Activated T-helper 9 cell treated with anti-CD3 and anti-CD28 coated beads, Interleukin-2, amount 50 U/mL, for 16 hours (primary cell): ENCODE measurements around the gene C5orf58.
A peak's percentile ranks its signal among the peaks of the same experiment; 100 is the strongest.

ENCODE experiments used
- DNase-seq: peaks from one replicate; pipeline ENCODE4 v3.0.0-alpha.2; 2020; ENCODE audit warnings: low read depth

C5orf58 gene

GRCh38 chr5:170256571-170256970 lies 23.8 kb downstream of the C5orf58 start:
- no peak for DNase-seq

- DNase-seq: no peak
Observed at GRCh38 chr5:170257370-170257769, 24.6 kb downstream of the C5orf58 start.

DNA sequence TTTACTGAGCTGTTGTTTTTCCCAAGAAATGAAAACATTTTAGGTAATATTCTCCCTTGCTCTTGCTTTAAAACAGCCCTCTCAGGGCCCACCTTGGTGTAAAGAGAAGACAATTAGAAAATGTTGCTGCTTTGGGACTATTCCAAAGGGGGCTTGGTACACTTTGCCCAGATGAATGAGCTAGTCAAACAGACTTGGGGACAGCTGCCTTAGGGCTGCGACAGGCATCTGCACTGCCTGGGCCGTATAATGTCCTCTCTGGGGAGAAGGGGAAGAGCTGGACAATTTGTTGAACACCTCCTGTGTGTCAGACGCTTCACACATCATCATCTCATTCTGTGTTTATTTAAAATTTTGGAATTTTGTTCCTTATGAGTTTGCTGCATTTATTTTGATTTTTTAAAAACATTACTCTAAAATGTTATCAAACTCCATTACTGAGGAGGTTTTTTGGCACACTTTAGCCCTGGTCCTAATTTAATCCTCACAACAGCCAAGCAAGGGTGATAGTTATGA lies 28.8 kb downstream of the C5orf58 start:
- DNase-seq: no peak

DNA sequence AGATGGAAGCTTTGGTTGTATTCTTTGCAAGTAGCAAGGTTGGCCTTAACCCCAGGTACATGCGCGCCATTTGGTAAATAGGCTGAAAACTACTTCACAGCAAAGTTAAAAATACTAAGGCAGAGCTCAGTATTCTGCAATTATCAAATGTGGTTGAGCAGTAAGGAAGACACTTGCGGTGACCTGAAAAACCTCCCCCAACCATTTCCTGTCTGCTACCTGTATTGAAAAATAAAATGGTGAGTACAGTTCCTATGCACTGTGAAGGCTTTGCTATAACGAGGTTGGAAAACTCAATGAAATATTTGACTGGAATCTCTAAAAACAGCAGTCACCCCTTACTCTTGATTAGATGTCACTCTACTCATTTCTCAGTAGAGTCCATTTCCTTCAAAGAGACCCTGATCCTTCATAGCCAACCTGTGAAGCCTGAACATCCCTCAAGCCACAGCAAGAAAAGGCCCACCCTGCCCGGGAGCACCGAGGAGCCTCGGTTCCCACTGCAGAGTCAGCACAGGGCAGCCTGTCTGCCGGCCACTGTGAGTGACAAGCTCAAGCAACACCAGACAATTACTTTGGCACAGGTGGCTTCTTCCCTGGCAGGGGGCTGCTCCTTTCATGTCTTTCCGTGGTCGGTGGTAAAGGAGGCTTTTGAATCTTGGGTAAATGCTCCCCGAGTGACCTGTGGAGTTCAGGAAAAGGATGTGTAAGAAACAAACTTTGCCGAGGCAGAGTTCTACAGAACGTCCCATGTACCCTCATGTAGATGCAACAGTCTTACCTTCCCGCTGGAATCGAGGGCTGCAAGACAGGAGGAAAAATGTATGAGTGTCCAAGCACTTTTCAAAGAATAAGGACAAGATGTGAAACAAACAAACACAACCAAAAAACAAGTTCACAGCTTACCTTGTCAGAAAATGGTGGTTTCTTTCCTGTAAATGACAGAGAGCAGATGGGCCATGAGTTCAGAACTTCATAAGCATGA lies 29.6 kb downstream of the C5orf58 start:
- no peak for DNase-seq

DNA sequence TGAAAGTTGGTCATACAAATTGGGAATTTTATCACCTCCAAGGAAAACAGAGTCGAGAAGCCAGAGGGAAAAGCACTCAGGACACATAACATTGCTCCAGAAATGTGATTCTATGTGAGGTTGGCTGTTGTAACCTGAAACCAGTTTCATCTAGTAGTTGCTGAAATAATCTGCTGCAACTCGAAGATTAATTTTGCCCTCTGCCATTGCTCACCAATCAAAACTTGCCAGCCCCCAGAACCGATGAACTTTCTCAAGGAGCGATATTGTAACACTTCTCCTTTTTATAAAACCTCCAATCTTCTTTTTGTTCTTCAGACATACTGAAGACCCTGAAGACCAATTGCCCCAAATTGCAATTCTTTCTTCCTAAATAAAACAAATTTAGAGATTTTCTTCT lies 31.1 kb downstream of the C5orf58 start:
- no peak for DNase-seq

DNA sequence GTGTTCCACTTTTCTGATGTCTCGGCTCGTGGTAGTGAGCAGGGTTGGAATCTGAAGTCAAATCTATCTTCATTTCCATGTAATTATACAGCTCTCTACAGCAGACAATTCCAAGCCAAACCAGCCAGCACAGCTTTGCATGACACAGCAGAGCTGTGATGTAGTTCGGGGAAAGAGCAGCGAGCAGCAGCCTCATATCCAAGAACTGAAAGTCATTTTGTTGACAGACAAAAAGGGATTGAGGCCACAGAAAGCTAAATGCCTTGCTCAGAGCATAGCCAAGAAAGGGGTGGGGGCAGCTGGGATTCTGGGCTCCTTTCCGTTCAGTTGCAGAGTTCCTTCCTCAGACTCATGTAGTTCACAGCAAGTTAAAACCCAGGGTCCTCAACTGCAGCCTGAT lies 32.7 kb downstream of the C5orf58 start:
- DNase-seq: no peak

GRCh38 chr5:170266570-170267381 lies 34.0 kb downstream of the C5orf58 start:
- DNase-seq: no peak

- DNase-seq: peak; percentile 72
Observed at GRCh38 chr5:170267431-170268152, 34.8 kb downstream of the C5orf58 start.

- DNase-seq: no peak
Observed at GRCh38 chr5:170268153-170268689, 35.4 kb downstream of the C5orf58 start.

DNA sequence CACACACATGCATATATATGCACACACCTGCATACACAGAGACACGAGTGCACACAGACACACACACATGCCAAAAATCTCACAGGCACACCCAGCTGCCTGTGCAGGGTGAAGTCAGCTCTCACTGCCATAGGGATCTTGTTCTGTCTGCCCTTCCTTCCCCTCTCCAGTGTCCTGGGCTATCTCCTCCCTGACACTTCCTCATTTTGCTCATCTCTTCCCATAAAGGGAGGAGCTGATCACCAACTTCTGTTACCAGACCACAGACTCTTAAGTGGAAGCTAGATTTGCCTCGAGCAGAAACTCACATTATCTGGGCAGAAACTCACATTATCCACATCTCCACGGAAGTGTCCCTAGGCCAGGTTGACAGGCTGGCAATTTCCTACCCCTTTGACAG lies 36.1 kb downstream of the C5orf58 start:
- DNase-seq: no peak

- DNase-seq: peak; percentile 51
Observed at GRCh38 chr5:170269579-170269978, 36.8 kb downstream of the C5orf58 start.

DNA sequence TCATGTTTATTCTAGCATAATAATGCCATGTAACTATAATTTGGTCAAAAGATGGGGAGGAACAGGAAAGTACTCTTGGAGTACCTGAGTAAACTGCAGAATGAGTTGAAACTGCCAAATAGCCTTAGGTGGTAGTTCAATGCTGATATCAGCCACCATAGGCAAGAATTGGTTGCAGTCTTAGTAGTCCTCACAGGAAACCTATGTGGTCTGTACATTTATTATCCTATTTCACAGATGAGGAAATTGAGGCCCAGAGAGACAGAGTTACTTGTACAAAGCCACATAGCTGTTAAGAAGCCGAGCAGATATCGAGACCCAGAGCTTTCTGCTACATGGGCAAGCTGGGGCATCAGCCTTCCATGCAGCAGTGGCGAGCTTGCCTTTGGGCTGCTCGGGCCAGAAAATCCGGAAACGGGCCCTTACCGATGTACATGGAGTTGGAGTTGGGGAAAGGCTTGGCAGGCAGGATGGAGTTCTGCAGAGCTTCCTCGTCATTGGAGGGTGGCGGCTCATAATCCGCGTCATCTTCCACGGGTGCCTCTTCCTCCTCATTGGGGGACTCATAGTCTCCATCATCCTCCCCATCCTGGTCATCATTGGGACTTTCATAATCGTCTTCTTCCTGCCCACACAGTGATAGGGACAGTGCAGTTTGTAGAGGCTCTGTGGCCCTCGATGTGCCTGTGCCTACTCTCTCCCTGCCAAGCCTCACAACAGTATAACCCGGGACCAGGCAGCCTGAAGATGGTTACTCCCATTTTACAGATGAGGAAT lies 37.7 kb downstream of the C5orf58 start:
- no peak for DNase-seq

- peak; percentile 31 for DNase-seq
Observed at GRCh38 chr5:170273968-170274710, 41.4 kb downstream of the C5orf58 start.

DNA sequence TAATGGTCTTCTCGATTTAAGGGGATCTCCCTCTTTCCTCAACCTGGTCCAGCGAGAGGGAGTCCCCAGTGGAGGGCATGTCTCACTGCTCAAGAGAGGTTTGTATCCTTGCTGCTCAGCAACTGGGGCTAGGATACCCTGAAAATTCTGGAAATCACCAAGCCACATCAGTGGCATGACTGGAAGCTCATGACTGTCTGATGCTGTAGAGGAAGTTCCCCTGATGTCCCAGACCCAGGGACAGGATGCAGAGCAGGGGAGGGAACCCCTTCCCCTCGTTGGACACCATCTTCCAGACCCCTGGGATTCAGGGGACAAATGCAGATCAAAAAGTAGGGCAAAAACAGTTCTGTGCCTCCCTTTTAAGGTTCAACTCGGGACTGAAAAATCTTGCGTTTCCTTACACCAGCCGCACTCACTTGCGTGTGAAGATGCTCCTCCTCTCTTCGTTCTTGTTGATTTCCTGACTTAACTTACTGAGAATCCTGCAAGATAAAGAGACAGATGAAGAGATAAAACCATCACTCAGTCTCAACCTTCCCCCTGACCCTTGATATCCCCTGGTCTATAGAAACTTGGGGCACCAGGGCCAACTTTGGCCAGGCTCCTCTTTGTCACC lies 42.7 kb downstream of the C5orf58 start:
- DNase-seq: no peak

- DNase-seq: no peak
Observed at GRCh38 chr5:170276140-170276539, 43.4 kb downstream of the C5orf58 start.

- no peak for DNase-seq
Observed at GRCh38 chr5:170277867-170278281, 45.1 kb downstream of the C5orf58 start.

GRCh38 chr5:170278611-170279458 lies 46.0 kb downstream of the C5orf58 start:
- DNase-seq: peak; percentile 72

DNA sequence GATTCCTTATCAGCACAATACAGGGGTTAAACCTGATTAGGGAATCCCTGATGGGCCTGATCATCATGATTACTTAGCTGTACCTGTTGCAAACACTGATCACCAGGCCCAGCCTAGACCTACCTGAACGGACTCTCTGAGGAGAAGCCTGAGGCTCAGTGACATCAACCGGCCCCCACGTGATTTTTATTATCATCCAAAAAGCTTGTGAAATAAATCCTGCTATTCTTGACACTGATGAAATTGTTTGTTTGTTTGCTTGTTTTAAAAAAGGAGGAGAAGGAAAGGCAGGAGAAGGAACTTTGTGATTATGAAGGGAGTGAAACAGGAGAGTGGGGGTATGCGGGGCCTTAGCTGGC lies 46.7 kb downstream of the C5orf58 start:
- no peak for DNase-seq

- no peak for DNase-seq
Observed at GRCh38 chr5:170280011-170280493, 47.3 kb downstream of the C5orf58 start.
